GM12864 (cell line): Measurements from ENCODE around the gene PRSS57.

Experiments used
- DNase-seq: peaks from one replicate; pipeline ENCODE4 v3.0.0-alpha.2; 2011; ENCODE audit warnings: low read depth
- H3K4me3 ChIP-seq: 2 replicates; pipeline ENCODE4 v1.5.1; 2011; ENCODE audit warnings: mild to moderate bottlenecking, low read depth, low read length, control low read depth
- CTCF ChIP-seq: IDR thresholded peaks from 2 replicates; pipeline ENCODE4 v1.5.1; 2011; ENCODE audit warnings: low read depth, mild to moderate bottlenecking, moderate library complexity, low read length, control low read depth, inconsistent platforms; ENCODE audit errors: missing control alignments

The PRSS57 gene

DNA sequence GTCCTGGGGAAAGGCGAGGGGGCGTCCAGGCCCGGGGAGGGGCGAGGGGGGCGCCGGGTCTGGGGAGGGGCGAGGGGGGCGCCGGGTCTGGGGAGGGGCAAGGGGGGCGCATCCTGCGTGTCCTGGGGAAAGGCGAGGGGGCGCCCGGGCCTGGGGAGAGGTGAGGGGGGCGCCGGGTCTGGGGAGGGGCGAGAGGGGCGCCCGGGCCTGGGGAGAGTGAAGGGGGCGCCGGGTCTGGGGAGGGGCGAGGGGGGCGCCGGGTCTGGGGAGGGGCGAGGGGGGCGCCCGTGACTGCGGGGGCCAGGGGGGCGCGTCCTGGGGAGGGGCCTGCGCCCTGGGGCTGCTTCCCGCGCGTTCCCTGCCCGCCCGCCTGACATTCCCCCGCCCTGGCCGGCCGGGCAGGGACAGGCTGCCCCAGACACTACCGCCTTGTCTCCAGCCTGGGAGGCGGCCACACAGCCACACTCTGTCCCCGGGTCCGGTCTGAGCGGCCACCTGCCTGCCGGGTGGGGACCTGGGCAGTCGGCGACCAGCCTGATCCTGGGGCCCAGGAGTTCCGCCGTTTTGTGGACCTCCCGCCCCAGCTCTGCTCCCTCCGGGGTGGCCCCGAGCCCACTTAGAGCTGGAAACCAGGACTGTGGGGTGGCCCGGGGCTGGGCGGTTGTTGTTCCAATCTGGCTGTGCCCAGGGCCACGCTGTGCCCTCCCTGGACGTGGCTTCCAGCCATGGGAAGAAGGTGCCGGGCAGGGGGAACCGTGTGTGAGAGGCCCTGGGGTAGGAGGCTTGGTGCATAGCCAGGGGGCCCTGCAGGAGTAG lies 25.3 kb upstream of the PRSS57 start:
- H3K4me3 ChIP-seq, result no peak overlapping the region
- DNase-seq, result no peak
- no peak for TF ChIP-seq CTCF

DNA sequence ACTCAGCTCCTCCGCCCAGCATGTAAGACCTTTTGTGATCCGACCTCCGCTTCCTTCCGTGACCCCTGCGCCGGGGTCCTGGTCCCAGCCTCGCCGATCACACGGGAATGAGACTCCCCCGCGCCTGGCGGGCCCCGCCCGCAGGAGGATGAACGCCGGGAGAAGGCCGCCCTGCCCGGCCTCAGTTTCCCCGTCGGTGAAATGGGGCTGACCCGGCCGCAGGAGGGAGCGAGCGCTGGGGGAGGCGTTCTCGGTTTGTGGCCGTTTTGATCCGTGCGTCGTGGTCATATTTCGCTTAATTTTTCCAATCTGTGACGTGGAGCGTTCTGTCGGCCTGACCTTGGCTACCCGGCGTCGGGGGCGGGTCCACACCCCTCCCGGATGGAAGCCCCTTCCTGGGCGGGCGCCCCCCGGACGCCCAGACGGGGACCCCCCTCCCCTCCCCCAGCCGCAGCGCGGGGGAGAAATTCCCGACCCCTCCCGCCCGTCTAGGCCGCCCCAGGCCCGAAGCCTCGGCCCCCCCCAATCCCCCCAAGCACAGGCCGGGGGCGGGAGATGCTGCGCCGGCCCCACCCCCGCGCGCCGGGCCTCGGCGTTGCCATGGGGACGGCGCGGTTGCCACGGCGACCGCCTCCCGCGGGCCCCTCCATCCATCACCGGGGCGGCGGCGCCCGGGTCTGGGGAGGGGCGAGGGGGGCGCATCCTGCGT lies 24.5 kb upstream of the PRSS57 start:
- no peak overlapping the region for H3K4me3 ChIP-seq
- no peak for DNase-seq
- TF ChIP-seq CTCF, result no peak

DNA sequence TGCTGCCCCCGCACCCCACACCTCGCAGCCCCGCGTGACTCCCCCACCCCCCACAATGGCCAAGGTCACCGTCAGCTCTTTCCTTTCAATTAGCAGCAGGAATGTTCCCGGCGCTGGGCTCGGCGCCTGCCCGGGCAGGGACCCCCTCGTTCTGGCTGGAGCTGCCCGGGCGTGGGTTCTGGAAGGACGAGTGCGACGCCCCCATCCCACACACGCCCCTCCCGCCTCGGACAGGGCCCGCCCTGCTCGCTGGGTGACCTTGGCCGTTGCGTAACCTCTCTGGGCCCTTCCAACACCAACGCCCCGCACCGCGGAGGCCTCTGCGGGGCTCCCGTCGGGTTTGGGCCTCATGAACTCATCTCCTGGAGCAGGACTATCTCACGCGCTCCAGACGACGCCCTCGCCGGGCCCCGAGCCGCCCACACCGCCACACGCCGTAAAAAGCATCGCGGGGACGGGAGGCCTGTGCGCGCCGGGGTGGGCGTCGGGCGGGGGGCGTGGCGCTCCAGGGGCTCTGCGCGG lies 23.8 kb upstream of the PRSS57 start:
- no peak for TF ChIP-seq CTCF
- DNase-seq, result no peak
- H3K4me3 ChIP-seq, result no peak overlapping the region

DNA sequence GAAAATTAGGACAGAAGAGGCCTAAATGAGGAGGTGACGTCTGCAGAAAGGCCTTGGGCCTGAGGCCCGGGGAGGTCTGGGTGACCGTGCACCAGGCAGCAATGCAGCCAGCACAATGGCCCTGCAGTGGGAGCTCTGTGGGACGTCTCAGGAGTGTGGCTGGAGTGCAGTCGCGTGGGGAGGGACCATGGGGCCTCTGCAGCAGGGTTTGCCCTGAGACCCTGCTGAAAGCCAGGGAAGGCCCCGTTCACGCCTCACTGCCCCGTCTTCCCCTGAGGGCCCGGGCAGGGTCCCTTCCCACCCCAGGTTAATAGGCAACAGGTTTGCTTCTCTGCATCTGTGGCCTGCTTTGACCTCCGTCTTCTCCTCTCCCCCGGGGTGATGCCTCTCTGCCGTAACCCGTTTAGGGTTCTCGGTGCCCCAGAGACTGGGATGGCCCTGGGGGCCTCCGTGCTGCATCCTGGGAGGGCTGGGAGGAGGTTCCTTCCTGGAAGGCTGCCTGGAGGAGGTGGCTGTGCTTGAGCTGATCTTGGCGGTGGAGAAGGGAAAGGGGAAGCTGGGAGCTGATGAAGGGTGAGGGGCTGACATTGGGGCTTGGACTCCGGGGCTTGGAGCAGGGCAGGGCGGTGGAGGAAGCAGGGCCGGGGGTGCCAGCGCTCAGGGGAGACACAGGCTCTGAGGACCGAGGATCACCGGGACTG lies 23.1 kb upstream of the PRSS57 start:
- no peak for DNase-seq
- no peak overlapping the region for H3K4me3 ChIP-seq
- TF ChIP-seq CTCF, result no peak

GRCh38 chr19:715347-715746 lies 20.1 kb upstream of the PRSS57 start:
- no peak for DNase-seq
- TF ChIP-seq CTCF, result no peak
- no peak overlapping the region for H3K4me3 ChIP-seq

DNA sequence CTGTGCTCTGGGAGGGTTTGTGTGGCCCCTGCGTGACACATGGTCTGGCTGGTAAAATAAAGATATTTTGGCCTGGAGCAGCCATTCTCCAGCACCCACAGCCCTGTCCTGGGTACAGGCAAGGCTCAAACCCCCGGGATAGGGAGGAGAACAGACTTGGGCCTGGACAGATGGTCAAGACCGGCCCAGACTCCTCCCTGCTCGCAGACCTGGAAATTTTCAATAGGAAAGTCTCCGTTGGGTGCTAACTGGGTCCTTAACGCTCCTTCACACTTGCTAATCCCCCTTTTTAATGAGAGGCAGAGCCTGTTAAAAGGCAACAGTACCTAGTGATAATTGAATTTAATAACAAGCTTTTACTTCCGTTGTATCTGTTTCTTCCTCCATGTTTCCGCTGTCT lies 16.0 kb upstream of the PRSS57 start:
- H3K4me3 ChIP-seq, result no peak overlapping the region
- no peak for DNase-seq
- TF ChIP-seq CTCF, result no peak
